GM21825 (cell line): Measurements from ENCODE around the gene PATL2.
"Not testable (repeated sequence)": the region's sequence is repeated elsewhere in the genome, so short reads cannot be mapped to it uniquely, and the experiment has no call there.

Source experiments
- ATAC-seq: cut with Tn5 transposase; IDR thresholded peaks from one replicate; pipeline ENCODE4 v1.9.1; 2021; ENCODE audit warnings: mild to moderate bottlenecking, moderate library complexity; ENCODE audit not compliant: unreplicated experiment

PATL2 gene

DNA sequence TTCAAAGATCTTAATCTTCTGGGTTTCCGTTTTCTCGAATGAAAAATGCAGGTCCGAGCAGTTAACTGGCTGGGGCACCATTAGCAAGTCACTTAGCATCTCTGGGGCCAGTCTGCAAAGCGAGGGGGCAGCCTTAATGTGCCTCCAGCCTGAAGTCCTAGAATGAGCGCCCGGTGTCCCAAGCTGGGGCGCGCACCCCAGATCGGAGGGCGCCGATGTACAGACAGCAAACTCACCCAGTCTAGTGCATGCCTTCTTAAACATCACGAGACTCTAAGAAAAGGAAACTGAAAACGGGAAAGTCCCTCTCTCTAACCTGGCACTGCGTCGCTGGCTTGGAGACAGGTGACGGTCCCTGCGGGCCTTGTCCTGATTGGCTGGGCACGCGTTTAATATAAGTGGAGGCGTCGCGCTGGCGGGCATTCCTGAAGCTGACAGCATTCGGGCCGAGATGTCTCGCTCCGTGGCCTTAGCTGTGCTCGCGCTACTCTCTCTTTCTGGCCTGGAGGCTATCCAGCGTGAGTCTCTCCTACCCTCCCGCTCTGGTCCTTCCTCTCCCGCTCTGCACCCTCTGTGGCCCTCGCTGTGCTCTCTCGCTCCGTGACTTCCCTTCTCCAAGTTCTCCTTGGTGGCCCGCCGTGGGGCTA, at the start of gene PATL2, which contains the start of gene B2M:
TSS of gene PATL2 (minus strand) at position 228 of the 647 bp plus-strand sequence. CDS start 34,833 bp downstream, outside the sequence.
TSS of gene B2M (plus strand) at position 422 of the 647 bp plus-strand sequence. CDS start at position 452, 30 bp downstream.
- peak; percentile 68 for ATAC-seq

DNA sequence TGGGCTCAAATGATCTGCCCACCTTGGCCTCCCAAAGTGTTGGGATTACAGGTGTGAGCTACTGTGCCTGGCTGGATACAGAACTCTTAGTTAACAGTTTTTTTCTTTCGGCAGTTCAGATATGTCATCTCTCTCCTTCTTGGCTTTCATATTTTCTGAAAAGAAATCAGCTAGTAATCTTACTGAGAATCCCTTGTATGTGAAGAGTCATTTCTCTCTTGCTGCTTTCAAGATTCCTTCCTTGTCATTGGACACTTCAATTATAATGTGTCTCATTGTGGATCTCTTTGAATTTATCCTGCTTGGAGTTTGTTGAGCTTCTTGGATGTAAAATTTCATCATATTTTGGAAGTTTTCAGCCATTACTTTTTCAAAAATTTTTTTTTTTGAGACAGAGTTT, 42.2 kb upstream of the PATL2 start:
- ATAC-seq = no peak

DNA sequence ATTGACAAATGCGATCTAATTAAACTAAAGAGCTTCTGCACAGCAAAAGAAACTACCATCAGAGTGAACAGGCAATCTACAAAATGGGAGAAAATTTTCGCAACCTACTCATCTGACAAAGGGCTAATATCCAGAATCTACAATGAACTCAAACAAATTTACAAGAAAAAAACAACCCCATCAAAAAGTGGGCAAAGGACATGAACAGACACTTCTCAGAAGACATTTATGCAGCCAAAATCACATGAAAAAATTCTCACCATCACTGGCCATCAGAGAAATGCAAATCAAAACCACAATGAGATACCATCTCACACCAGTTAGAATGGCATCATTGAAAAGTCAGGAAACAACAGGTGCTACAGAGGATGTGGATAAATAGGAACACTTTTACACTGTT, 32.3 kb upstream of the PATL2 start:
- not testable (repeated sequence) for ATAC-seq

DNA sequence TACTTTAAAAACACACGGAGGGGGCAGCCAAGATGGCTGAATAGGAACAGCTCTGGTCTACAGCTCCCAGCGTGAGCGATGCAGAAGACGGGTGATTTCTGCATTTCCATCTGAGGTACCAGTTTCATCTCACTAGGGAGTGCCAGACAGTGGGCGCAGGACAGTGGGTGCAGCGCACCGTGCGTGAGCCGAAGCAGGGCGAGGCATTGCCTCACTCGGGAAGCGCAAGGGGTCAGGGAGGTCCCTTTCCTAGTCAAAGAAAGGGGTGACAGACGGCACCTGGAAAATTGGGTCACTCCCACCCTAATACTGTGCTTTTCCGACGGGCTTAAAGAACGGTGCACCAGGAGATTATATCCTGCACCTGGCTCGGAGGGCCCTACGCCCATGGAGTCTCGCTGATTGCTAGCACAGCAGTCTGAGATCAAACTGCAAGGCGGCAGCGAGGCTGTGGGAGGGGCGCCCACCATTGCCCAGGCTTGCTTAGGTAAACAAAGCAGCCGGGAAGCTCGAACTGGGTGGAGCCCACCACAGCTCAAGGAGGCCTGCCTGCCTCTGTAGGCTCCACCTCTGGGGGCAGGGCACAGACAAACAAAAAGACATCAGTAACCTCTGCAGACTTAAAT, 28.2 kb upstream of the PATL2 start:
- not testable (repeated sequence) for ATAC-seq

DNA sequence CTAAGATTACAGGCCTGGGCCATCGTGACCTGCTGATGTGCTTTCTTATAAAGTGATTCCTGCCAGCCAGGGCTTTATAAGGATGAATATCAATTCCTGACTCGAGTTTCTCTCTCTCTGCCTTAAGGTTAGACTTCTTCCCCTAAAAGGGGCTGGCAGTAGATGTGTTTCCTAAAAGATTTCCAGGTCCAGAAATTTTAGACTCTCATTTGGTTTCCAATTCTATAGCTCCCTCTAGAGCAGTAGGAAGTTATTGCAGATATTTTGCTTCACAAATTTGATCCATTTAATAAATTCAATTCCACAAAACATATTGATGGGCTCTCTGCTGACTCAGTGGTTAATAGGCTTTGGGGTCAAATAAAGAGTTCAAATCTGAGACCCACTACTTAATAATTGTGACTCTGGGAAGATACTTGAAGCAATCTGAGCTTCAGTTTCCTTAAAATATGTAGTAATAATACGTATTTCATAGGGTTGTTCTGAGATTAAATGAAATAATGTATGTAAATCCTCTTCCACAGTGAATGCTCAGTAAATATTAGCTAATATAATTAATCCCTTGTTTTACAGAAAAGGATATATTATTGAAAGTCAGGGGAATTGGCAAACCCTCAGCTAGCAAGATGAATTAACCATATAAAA, 27.3 kb upstream of the PATL2 start:
- ATAC-seq = no peak

DNA sequence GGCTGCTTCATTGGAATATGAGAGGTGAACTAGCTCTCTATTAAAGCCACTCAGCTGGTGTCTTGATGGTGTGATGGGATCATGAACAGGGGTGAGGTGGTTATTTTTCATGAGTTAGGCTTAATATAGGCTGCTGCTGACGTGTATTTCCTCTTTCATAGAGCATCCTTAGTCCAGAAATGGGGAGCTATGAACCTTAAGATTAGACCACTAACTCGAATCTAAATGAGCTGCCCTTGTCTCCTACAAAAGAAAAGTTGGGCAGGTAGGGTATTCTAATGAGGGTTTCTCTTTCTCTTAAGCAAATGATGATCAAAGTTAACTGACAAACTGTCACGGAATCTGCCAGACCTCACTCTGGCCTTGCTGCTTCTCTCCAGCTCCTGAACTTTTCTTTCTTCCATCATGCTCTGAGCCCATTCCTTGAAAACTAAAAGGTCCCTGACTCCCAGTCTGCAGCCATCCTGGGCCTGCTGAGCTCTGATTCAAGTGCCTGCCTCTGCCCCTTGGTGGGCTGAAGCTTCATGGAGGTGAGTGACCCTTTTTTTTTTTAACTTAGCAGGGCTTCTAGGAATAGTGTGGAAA, 25.1 kb upstream of the PATL2 start, which contains the start of gene TRIM69:
TSS of gene TRIM69 (plus strand) at position 348 of the 585 bp plus-strand sequence. CDS start at position 525, 177 bp downstream.
- ATAC-seq = no peak

DNA sequence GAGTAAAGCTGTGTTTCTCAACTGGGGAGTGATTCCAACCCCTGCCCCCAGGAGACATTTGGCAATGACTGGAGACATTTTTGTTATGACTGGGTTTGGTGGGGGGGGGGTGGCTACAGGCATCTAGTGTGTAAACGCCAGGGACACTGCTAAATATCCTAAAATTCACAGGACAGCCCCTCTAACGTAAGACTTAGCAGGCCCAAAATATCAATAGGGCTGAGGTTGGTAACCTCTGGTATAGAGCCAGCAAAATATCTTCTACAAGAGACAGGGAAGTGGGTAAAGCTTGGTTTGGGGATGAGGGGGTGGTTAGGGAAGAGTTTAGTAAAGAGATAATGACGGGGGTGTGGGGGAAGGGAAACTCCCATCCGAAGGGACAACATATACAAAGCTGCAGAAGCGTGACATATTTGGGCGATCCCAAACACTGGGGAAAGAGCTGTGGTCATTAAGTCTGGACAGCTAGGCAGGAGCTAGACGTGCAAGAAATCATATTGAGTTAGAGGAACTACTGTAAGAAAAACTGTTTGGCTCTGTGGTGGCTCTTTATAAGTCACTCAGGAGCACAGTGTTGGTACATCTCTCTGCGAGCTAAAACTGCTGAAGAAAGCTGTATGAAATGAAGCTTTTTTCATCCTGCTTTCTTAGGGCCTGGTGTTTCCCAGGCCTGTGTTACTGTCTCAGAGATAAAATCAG, 24.5 kb upstream of the PATL2 start:
- ATAC-seq = no peak

DNA sequence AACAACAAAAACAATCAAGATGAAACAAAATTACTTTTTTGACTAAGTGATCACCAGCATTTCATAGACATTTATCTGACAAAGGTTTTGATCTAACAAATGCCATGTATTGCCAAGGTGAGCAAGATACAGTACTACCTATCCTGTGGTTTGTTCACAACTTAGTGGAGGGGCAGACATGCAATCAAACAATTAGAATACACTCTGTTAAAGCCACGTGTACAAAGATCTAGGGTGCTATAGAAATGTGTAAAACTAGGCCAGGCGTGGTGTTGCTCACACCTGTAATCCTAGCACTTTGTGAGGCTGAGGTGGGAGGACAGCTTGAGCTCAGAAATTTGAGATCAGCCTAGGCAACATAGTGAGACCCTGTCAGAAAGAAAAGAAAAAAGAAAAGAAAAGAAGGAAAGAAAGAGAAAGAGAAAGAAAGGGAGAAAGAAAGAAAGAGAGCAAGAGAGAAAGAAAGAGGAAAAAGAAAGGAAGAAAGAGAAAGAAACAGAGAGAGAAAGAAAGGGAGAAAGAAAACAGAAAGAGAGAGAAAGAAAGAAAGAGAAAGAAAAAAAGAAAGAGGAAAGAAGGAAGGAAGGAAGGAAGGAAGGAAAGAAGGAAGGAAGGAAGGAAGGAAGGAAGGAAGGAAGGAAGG, 23.8 kb upstream of the PATL2 start:
- ATAC-seq = no peak

DNA sequence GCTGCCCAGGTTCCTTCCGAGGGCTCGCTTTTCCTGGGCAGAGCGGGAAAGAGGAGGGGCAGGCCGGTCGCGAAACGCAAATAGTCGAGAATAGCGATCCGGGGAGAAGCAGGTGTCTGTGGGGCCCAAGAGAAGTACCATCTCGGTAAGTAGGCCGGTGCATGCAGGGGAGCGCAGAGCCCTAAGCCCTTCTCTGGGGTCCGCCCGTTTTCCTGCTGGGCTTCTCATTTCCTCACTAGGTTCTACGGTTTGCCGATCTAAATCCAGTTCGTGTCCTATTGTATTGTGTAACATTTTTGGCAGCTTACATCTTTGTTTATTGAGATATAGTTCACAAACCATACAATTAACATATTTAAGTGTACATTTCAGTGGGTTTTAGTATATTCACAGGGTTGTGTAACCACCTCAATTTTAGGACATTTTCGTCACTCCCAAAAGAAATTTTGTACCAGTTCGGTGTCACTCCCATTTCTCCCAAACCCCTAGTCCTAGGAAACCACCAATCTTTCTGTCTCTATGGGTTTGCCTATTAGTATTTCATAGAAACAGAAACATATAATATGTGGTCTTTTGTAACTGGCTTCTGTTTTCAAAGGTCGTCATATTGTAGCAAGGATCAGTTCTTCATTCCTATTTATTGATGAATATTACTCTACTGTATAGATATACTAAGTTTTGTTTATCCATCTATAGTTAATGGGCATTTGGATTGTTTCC, 18.4 kb upstream of the PATL2 start:
- ATAC-seq = no peak

DNA sequence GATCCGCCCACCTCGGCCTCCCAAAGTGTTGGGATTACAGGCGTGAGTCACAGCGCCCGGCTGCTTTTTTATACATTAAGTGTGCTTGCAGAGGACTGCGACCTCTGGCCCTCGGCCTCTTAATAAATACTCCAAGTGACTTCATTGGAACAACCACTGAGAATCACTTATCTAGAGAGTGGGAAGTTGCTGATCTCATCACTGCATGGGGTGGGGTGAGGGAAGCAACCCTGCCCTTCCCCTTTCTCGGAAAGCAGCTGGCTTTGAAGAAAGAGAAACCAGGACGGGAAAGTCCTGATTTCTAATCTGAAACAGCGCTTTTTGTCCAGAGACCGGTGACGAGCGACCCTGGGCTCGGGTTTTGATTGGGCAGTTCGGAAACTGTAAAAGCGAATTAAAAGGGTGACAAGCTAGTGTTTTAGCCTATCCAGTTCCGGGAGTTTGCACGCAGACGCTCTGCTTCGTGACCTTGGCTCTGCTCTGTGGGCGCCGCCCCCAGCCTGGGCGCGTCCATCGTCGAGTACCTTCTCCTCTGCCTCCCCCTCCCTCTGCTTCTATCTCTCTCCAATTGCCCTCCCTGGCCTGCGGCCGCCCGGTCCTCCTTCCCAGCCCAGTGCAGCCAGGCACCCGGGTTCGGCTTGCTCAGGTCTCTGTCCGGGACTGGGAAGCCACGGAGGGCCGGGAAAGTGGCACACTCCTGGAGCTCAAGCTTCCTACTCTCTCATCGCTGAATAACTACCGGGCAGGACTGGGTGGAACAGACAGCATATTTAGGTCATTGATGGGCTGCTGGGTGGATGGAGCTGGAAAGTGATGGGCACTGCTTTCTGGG, 17.7 kb upstream of the PATL2 start:
- ATAC-seq = peak; percentile 62

DNA sequence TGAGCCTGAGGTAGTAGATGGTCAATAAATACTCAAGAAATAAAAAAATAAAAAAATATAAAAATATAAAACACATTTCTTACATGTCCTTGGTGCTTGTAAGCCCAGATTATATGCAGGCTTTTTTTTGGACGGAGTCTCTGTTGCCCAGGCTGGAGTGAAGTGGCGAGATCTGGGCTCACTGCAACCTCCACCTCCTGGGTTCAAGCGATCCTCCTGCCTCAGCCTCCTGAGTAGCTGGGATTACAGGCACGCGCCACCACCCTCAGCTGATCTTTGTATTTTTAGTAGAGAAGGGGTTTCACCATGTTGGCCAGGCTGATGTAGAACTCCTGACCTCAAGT, 17.1 kb upstream of the PATL2 start:
- not testable (repeated sequence) for ATAC-seq

DNA sequence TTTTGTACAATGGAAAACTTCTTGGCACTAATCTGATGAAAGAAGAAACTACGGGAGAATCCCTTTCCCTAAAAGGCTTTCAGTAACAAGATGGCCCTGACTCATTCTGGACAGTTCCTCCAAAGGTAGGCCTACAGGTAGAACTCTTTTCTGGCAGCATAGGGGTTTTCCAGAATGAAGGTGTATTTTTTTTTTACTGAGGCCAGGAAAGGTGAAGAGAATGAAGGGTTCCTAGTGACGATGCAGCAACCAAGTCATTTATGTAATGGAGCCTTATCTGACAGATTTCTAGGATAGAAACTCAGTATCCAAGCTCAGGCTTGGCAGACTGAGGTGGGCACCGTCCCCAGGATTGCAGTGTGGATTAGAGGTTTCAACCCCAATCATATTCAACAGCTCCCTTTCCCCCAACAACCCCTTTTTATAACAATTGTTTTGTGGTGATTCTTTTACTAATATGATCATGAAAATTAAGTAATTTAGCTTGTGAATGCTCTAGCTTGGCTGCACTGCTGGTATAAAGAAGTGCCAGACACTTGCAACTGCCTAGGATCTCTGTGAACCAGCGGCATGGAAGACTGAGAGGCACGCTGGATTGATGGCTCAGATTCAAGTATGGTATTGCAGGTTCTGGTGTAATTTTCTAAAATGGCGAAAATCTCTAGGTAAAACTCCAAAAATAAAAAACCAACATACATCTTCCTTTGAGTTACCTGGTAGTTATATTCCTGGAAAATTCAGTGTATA, 16.5 kb upstream of the PATL2 start:
- no peak for ATAC-seq

DNA sequence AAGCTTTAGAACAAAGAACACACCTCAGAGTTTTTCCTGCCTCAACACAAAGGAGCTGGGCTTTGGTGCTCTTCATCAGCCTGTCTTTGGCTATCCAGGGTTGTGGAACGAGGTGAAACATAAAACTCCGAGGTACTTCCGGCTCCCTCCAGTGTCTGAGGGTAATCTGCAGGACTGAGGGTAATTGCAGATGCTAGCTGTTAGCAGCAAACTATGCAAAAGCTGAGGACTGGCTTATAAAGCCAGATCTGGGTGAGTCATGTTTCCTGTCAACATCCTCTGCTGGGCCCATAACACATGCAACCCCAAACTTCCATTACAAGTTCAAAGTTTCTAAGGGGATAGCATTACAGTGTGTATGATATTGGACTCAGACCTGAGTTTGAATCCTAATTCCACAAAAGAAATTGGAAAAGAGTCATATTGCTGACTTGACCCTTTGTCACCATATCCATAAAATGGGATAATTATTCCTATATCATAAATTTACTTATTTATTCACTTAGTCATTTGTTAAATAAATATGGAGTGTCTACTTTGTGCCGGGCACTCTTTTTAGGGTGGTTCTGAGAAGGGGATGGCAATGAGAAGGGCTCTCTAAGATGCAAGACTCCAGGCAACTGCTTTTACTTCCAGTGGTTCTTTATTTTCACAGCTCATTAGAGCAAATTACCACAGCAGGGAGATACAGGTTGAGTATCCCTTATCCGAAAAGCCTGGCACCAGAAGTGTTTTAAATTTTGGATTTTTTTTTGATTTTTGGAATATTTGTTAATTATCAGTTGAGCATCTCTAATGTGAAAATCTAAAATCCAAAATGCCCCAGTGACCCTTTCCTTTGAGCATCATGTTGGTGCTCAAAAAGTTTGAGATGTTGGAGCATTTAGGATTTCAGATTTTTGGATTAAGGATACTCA, 15.7 kb upstream of the PATL2 start:
- ATAC-seq = peak; percentile 34

DNA sequence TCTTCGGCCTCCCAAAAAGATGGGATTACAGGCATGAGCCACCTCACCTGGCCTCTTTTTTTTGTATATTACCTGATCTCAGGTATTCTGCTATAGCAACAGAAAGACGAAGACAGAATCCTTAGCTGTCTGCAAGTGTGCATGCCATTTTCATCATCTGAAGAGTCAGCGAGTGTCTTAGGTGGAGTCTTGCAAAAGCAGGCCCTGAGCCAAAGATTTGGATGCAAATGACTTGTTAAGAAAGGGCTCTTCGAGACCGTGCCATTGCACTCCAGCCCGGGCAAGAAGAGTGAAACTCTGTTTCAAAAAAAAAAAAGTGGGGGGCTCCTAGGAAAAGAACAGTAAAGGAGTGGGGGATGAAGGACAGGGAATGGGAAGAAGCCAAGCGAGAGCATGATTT, 15.0 kb upstream of the PATL2 start:
- ATAC-seq = no peak

DNA sequence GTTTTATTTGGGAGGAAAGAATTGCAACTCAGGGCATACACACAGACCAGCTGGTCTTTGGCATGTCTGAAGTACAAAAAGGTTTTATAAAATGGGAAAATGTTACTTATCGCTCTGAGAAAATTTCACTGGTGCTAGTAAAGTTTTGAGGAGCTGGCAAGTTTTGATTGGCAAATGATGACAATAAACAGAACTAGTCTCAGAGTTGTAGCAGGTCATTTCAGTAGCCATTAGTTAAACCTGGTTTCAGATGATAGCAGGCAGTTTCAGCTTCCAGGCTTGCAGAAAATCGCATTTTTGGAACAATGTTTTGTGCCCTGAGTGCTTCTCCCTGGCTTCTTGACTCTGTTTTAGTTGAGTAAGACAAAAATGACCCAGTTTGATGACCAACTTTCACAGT, 10.9 kb upstream of the PATL2 start:
- no peak for ATAC-seq

DNA sequence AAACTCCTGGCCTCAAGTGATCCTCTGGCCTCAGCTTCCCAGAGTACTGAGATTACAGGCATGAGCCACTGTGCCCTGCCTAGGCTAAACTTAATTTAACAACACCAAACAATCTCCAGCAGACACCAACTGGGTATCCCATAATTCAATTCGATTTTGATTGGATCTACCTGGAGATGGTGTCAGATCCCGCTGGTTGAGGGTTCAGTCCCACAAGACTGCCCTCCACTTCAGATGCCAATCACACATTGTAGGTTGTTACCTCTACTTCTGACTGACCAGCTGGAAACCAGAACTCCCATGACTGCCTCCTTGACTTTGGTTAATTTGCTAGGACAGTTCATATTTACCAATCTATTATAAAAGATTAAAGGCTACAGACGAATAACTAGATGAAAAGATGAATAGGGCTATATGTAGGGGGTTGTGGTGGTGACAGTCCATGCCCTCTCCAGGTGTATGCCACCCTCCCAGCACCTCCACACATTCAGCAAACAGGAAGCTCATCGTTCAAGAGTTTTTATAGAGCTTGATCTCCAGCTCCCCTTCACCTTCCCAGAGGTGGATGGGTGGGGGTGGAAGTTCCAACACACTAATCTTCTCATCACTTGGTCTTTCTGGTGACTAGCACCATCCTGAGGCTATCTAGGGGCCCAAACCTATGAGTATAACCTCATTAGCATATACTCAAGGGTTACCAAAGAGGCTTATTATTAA, 9.5 kb upstream of the PATL2 start:
- no peak for ATAC-seq

DNA sequence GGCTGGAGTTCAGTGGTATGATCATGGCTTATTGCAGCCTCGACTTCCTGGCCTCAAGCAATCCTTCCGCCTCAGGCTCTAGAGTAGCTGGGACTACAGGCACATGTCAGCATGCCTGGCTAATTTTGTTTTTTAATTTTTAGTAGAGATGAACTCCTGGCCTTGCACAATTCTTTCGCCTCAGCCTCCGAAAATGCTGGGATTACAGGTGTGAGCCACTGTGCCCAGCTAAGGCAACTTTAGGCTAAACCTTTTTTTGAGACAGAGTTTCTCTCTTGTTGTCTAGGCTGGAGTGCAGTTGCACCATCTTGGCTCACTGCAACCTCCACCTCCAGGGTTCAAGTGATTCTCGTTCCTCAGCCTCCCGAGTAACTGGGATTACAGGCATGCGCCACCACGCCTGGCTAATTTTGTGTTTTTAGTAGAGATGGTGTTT, 8.9 kb upstream of the PATL2 start:
- not testable (repeated sequence) for ATAC-seq
